NCI-H510A (cell line): ENCODE results near the gene TRIM67.

Experiments
- DNase-seq: peaks from one replicate; lab custom pipeline; 2025; lab: John Stamatoyannopoulos, UW

The TRIM67 gene

GRCh38 chr1:231233735-231234417, 72.0 kb downstream of the TRIM67 start:
- no peak for DNase-seq

- no peak for DNase-seq
Measured at GRCh38 chr1:231234506-231234905, 72.6 kb downstream of the TRIM67 start.

GRCh38 chr1:231235526-231236207, 73.8 kb downstream of the TRIM67 start:
- DNase-seq: no peak

- no peak for DNase-seq
Measured at GRCh38 chr1:231236208-231236591, 74.3 kb downstream of the TRIM67 start.

GRCh38 chr1:231236938-231237337, 75.1 kb downstream of the TRIM67 start:
- no peak for DNase-seq

GRCh38 chr1:231238298-231238697, 76.4 kb downstream of the TRIM67 start:
- no peak for DNase-seq

GRCh38 chr1:231240531-231240882, 78.6 kb downstream of the TRIM67 start:
- DNase-seq: no peak

- DNase-seq: peak; percentile 74
Measured at GRCh38 chr1:231240883-231241735, 79.3 kb downstream of the TRIM67 start, which contains the start of gene GNPAT. GNPAT (plus strand) TSS chr1:231241212; CDS start chr1:231241379, 167 bp downstream.

- DNase-seq: no peak
Measured at GRCh38 chr1:231241750-231242149, 79.9 kb downstream of the TRIM67 start.

- DNase-seq: no peak
Measured at GRCh38 chr1:231242516-231243198, 80.8 kb downstream of the TRIM67 start.

- peak; percentile 31 for DNase-seq
Measured at GRCh38 chr1:231248778-231249177, 86.9 kb downstream of the TRIM67 start.

GRCh38 chr1:231252336-231252735, 90.5 kb downstream of the TRIM67 start:
- no peak for DNase-seq

- no peak for DNase-seq
Measured at GRCh38 chr1:231260351-231260750, 98.5 kb downstream of the TRIM67 start.

- no peak for DNase-seq
Measured at GRCh38 chr1:231264642-231265041, 102.8 kb downstream of the TRIM67 start.

GRCh38 chr1:231265379-231265778, 103.5 kb downstream of the TRIM67 start:
- DNase-seq: no peak

GRCh38 chr1:231266811-231267322, 105.0 kb downstream of the TRIM67 start:
- DNase-seq: no peak
